Esophagus muscularis mucosa (tissue), 4 donors: ENCODE measurements around the gene SH3BP1. TPM values are rescaled to one million over a fixed set of nuclear protein-coding genes. Genes with fewer than 3 reads are reported as not detected.
A peak's percentile ranks its signal among the peaks of the same experiment; 100 is the strongest.
"Not testable (repeated sequence)": the region's sequence is repeated elsewhere in the genome, so short reads cannot be mapped to it uniquely, and the experiment has no call there.

Source experiments
- DNase-seq: peaks from one replicate; pipeline ENCODE4 v3.0.0-alpha.2; 2017; ENCODE audit errors: extremely low spot score
- H3K27ac ChIP-seq, 4 donors: fragments of 200-600 bp; sonication (generic); replicated peaks in 1 of 4; 1 replicate in 3 of 4; 2 replicates in 1 of 4; pipeline ENCODE4 v1.5.1; 2016 to 2019; ENCODE audit warnings: mild to moderate bottlenecking in 1 of 4
- H3K27me3 ChIP-seq, 4 donors: fragments of 200-600 bp; sonication (generic); one replicate each; pipeline versions ENCODE4 v1.5.1 to v1.6.0; 2016 to 2019
- H3K36me3 ChIP-seq, 4 donors: fragments of 200-600 bp; sonication (generic); one replicate each; pipeline ENCODE4 v1.5.1; 2016 to 2019
- H3K4me1 ChIP-seq, 4 donors: fragments of 200-600 bp; sonication (generic); one replicate each; pipeline ENCODE4 v1.5.1; 2016 to 2019
- H3K4me3 ChIP-seq, 4 donors: fragments of 200-600 bp; sonication (generic); 1 replicate in 2 of 4; 2 replicates in 2 of 4; pipeline ENCODE4 v1.5.1; 2016 to 2019; ENCODE audit warnings: mild to moderate bottlenecking in 4 of 4, moderate library complexity in 1 of 4
- H3K9me3 ChIP-seq, 4 donors: fragments of 200-600 bp; sonication (generic); 1 replicate in 3 of 4; 2 replicates in 1 of 4; pipeline ENCODE4 v1.5.1; 2016 to 2019
- EP300 ChIP-seq: sonication (generic); formaldehyde crosslinking; IDR thresholded peaks from one replicate; pipeline ENCODE4 v1.6.1; 2017; ENCODE audit warnings: antibody characterized with exemption
- POLR2A ChIP-seq: fragments of 450-650 bp; IDR thresholded peaks from one replicate; pipeline ENCODE4 v1.6.1; 2017; ENCODE audit warnings: antibody characterized with exemption, moderate library complexity, mild to moderate bottlenecking, low read depth
- POLR2AphosphoS5 ChIP-seq, 2 donors: sonication (generic); formaldehyde crosslinking; IDR thresholded peaks; one replicate each; pipeline ENCODE4 v1.6.1; 2017; ENCODE audit warnings: antibody characterized with exemption in 2 of 2
- WGBS: methylation state at CpG from one replicate; pipeline ENCODE4 v1.1.5; 2018; 5-methylcytosine and 5-hydroxymethylcytosine counted together
- intact Hi-C: fragments of 100-400 bp; cut with DNase I; formaldehyde crosslinking; loops from one replicate; pipeline ENCODE4 v1.15.1; 2023
- total RNA-seq, 4 donors: library from RNA; depleted of rRNA; stranded (reverse); fragments of >200 nt; gene quantifications; one replicate each; pipeline versions ENCODE4 v1.1.0 to v1.2.1, GENCODE V29; 2016
- TF ChIP-seq, protein P1 (sequence below), 3 experiments: fragments of 200-600 bp in 2 of 3; fragments of 450-650 bp in 1 of 3; sonication (generic) in 2 of 3; IDR thresholded peaks; one replicate each; pipeline ENCODE4 v1.5.1; 2017 to 2019; ENCODE audit warnings: antibody characterized with exemption in 3 of 3, mild to moderate bottlenecking in 2 of 3, moderate library complexity in 1 of 3

Gene SH3BP1
- total RNA-seq, 4 donors from 2014 or later, result 1.5 to 7.5 (median 4.3) TPM

DNA sequence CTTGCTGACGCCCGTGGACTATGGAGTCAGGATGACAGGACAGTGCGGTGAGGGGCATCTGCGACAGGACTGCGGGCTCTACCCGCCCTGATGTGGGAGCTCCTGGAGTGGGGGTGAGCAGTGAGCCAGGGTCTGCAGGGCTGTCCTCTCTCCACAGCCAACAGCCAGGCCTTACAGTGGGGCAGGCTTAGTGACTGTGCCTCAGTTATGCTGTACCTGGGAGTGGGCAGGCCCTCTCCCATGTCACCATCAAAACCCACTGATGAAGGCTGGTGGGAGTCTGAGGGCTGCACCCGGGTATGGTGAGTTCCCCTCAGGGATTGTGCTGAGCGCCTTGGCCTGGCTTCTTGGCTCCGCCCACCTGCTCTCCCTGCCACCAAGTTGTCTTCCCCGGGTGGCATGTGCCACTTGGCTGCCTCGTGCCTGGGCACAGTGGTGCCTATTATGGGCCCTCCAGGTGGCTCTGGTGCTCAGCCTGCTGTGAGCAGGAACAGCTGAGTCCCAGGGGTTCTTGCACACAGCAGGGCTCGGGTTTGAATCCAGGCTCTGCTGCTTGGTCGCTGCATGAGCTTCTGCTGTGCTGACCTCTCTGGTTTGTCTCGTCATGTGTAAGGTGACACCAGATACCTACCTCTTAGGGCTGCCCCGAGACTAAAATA, 53.3 kb downstream of the SH3BP1 start:
- Histone ChIP-seq H3K27me3 (no peaks in the 10 kb centered on the region), H3K27ac (no peak overlapping the region), H3K4me1 (peaks cover 13 to 34% (median 21%) of the 10 kb centered on the region in 4 donors), H3K4me3 (no peak overlapping the region), H3K36me3 (peaks cover 34 to 70% (median 63%) of the 10 kb centered on the region in 4 donors), H3K9me3 (no peaks in the 10 kb centered on the region)
- TF ChIP-seq, protein P1, sequence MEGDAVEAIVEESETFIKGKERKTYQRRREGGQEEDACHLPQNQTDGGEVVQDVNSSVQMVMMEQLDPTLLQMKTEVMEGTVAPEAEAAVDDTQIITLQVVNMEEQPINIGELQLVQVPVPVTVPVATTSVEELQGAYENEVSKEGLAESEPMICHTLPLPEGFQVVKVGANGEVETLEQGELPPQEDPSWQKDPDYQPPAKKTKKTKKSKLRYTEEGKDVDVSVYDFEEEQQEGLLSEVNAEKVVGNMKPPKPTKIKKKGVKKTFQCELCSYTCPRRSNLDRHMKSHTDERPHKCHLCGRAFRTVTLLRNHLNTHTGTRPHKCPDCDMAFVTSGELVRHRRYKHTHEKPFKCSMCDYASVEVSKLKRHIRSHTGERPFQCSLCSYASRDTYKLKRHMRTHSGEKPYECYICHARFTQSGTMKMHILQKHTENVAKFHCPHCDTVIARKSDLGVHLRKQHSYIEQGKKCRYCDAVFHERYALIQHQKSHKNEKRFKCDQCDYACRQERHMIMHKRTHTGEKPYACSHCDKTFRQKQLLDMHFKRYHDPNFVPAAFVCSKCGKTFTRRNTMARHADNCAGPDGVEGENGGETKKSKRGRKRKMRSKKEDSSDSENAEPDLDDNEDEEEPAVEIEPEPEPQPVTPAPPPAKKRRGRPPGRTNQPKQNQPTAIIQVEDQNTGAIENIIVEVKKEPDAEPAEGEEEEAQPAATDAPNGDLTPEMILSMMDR (IDR thresholded peaks at IDR 0.05), result no peak
- no peak for TF ChIP-seq POLR2A
- TF ChIP-seq POLR2AphosphoS5 (IDR thresholded peaks at IDR 0.05), result no peak
- no peak for TF ChIP-seq EP300
- DNase-seq, result no peak
- 92% methylated on average over 13 of the region's 15 CpGs for WGBS
- intact Hi-C loops, result no loop called here

GRCh38 chr22:37694131-37694530, 54.7 kb downstream of the SH3BP1 start:
- H3K27me3 ChIP-seq, DNase-seq, H3K4me3 ChIP-seq, H3K27ac ChIP-seq, H3K9me3 ChIP-seq, intact Hi-C loops: not testable (repeated sequence)
- Histone ChIP-seq H3K36me3 (peaks cover 28 to 57% (median 50%) of the 10 kb centered on the region in 4 donors), H3K4me1 (peaks cover 11 to 24% (median 17%) of the 10 kb centered on the region in 4 donors)
- WGBS, result 87% methylated on average over 7 of the region's 7 CpGs

DNA sequence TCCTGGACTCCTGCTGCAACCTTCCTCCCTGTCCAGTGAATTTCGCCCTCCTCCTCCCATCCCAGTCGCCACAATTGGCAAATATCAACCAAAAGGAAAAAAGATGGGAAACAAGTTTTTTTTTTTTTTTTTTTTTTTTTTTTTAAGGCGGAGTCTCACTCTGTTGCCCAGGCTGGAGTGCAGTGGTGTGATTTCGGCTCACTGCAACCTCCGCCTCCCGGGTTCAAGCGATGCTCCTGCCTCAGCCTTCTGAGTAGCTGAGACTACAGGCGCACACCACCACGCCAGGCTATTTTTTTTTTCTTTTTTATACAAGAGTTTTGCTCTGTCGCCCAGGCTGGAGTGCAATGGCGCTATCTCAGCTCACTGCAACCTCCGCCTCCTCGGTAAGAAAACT, 56.8 kb downstream of the SH3BP1 start:
- DNase-seq, H3K27ac ChIP-seq, H3K9me3 ChIP-seq, intact Hi-C loops, H3K27me3 ChIP-seq: not testable (repeated sequence)
- H3K36me3 ChIP-seq, result peaks cover 16 to 36% (median 31%) of the 10 kb centered on the region in 4 donors
- 40% methylated on average over 13 of the region's 13 CpGs for WGBS
- peak overlapping the region; percentile 32 to 44 (median 37) for H3K4me3 ChIP-seq
- H3K4me1 ChIP-seq, result peaks cover 11 to 20% (median 17%) of the 10 kb centered on the region in 4 donors

DNA sequence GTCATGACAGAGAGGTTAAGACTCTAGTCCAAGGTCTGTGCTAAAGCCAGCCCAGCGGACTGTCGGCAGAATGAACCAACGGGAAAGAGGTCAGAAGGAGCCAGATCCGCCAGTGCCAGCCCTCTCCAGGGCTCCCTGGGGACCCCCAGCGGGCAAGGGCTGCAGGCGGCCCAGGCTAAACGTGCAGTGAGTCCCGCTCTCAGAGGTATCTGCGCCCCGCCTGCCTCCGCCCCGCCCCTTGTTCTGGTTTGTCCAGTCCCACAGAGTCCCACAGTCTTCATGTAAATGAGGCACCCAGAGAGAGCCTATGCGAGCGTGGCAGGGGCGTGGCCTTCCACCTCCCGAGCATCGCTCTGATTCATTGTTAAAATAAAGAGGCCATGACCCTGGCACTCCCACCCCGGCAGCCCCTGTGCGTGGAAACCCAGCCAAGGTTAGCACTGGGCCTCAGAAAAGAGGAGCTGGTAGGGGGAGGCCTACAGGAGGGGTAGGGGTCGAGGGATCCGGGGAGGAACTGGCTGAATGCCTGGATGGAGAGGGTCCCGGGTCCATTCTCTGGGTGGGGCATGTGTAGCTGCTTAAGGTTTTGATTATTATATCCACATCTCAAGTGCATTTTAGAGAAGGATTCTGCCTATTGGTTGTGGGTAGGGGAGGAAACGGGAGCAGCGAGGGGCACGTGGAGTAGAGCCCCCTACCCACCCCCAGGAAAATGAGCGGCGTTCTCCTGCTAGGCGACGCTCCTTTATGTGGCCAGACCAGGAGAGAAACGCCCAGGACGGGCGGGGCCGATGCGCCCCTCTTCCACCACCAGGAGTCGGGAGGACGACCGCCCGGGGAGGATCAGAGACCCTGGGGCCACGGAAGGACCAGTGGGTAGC, 57.4 kb downstream of the SH3BP1 start, which contains the start of gene TRIOBP:
TRIOBP (plus strand) TSS at position 392 of the 881 bp plus-strand sequence. CDS start 4,318 bp downstream, outside the sequence.
- 19% methylated on average over 29 of the region's 39 CpGs for WGBS
- no peaks in the 10 kb centered on the region for H3K27me3 ChIP-seq
- H3K36me3 ChIP-seq, result peaks cover 9 to 29% (median 25%) of the 10 kb centered on the region in 4 donors
- H3K4me1 ChIP-seq, result peaks cover 11 to 20% (median 17%) of the 10 kb centered on the region in 4 donors
- H3K27ac ChIP-seq, result peak within 1 kb of the TSS in 2 of 4 donors; percentile 10 to 34
- intact Hi-C loops, result no loop called here
- peak; percentile 98 for DNase-seq
- no peaks in the 10 kb centered on the region for H3K9me3 ChIP-seq
- H3K4me3 ChIP-seq, result peak within 1 kb of the TSS; percentile 32 to 44 (median 37)
- TF ChIP-seq, protein P1 (IDR thresholded peaks at IDR 0.05), result peak; percentile 23 to 52 (median 41)
- TF ChIP-seq EP300, result no peak
- TF ChIP-seq POLR2A, result no peak
- peak; percentile 24 to 46 for TF ChIP-seq POLR2AphosphoS5 (IDR thresholded peaks at IDR 0.05)

DNA sequence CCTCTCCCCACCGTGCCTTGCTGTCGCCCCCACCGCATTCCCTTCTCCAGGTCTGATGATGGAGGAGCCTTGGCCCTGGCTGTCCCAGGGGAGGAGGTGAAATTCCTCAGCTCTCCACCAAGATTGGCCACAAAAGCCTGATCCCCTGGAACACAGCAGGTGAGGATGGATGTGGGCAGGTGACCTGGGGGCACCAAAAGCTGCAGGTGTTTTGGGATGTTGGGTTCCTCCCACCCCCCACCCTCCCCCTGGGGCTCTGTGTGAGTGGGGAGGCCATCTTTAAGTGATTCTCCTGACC, 58.0 kb downstream of the SH3BP1 start:
- TF ChIP-seq POLR2AphosphoS5 (IDR thresholded peaks at IDR 0.05) (no peak), POLR2A (no peak), EP300 (no peak)
- TF ChIP-seq, protein P1 (IDR thresholded peaks at IDR 0.05), result no peak
- WGBS, result 66% methylated on average over 3 of the region's 3 CpGs
- H3K27me3 ChIP-seq, result no peaks in the 10 kb centered on the region
- no peaks in the 10 kb centered on the region for H3K9me3 ChIP-seq
- H3K4me1 ChIP-seq, result peaks cover 11 to 20% (median 17%) of the 10 kb centered on the region in 4 donors
- intact Hi-C loops, result no loop called here
- no peak overlapping the region for H3K4me3 ChIP-seq
- peaks cover 6 to 23% (median 19%) of the 10 kb centered on the region in 4 donors for H3K36me3 ChIP-seq
- DNase-seq, result no peak
- peak overlapping the region in 1 of 4 donors; percentile 10 for H3K27ac ChIP-seq
